Lower leg skin (tissue), 4 donors: Measurements from ENCODE around the gene RNF151. TPM values are rescaled to one million over a fixed set of nuclear protein-coding genes. Genes with fewer than 3 reads are reported as not detected.
A peak's percentile ranks its signal among the peaks of the same experiment; 100 is the strongest.
"Not testable (repeated sequence)": the region's sequence is repeated elsewhere in the genome, so short reads cannot be mapped to it uniquely, and the experiment has no call there.

Experiments used
- DNase-seq, 2 donors: peaks; one replicate each; pipeline ENCODE4 v3.0.0-alpha.2; 2019; ENCODE audit warnings: low spot score in 2 of 2
- H3K4me3 ChIP-seq: fragments of 200-600 bp; sonication (generic); 2 replicates; pipeline ENCODE4 v1.5.1; 2017; ENCODE audit warnings: mild to moderate bottlenecking, low read depth; ENCODE audit not compliant: poor library complexity, severe bottlenecking
- CTCF ChIP-seq, 3 donors: fragments of 450-650 bp; IDR thresholded peaks; one replicate each; pipeline ENCODE4 v1.5.1; 2016; ENCODE audit warnings: antibody characterized with exemption in 3 of 3, mild to moderate bottlenecking in 3 of 3, moderate library complexity in 2 of 3
- POLR2A ChIP-seq, 2 donors: fragments of 450-650 bp; IDR thresholded peaks; one replicate each; pipeline ENCODE4 v1.6.1; 2016 to 2017; ENCODE audit warnings: antibody characterized with exemption in 2 of 2, mild to moderate bottlenecking in 1 of 2, moderate library complexity in 1 of 2
- WGBS, 2 donors: methylation state at CpG; one replicate each; pipeline ENCODE4 v1.1.5; 2018; 5-methylcytosine and 5-hydroxymethylcytosine counted together
- intact Hi-C: fragments of 100-400 bp; cut with DNase I; formaldehyde crosslinking; loops from one replicate; pipeline ENCODE4 v1.15.0; 2023; ENCODE audit warnings: low total_unique reads
- total RNA-seq, 4 donors: library from RNA; depleted of rRNA; stranded (reverse); fragments of >200 nt; gene quantifications; one replicate each; pipeline ENCODE4 v1.1.0, GENCODE V29; 2016

The RNF151 gene
- total RNA-seq, 4 donors from 2014 or later: not detected

- no peak for DNase-seq
- TF ChIP-seq POLR2A (IDR thresholded peaks at IDR 0.05) (no peak), CTCF (IDR thresholded peaks at IDR 0.05) (no peak)
- intact Hi-C loops: no loop called here
- H3K4me3 ChIP-seq: no peak overlapping the region
- WGBS, 2 donors: 60 to 65% methylated on average over 10 to 15 of the region's 16 CpGs
Observed at GRCh38 chr16:2007081-2007836, 40.6 kb downstream of the RNF151 start.

GRCh38 chr16:2008009-2008526 lies 41.4 kb downstream of the RNF151 start:
- WGBS, 2 donors: 10 to 27% methylated on average over 15 of the region's 15 CpGs
- no peak overlapping the region for H3K4me3 ChIP-seq
- no peak for TF ChIP-seq CTCF (IDR thresholded peaks at IDR 0.05)
- TF ChIP-seq POLR2A (IDR thresholded peaks at IDR 0.05): no peak
- intact Hi-C loops: no loop called here
- peak; percentile 69 to 95 for DNase-seq

GRCh38 chr16:2008631-2009163 lies 42.0 kb downstream of the RNF151 start:
- 1 to 2% methylated on average over 20 to 23 of the region's 23 CpGs for WGBS, 2 donors
- TF ChIP-seq POLR2A (IDR thresholded peaks at IDR 0.05): no peak
- TF ChIP-seq CTCF (IDR thresholded peaks at IDR 0.05): no peak
- peak overlapping the region; percentile 87 for H3K4me3 ChIP-seq
- intact Hi-C loops: no loop called here
- DNase-seq: no peak

- TF ChIP-seq CTCF (IDR thresholded peaks at IDR 0.05): no peak
- TF ChIP-seq POLR2A (IDR thresholded peaks at IDR 0.05): no peak
- intact Hi-C loops: no loop called here
- no peak for DNase-seq
- peak overlapping the region; percentile 87 for H3K4me3 ChIP-seq
- 0% methylated on average over 12 to 37 of the region's 55 CpGs for WGBS, 2 donors
Observed at GRCh38 chr16:2009164-2009711, 42.6 kb downstream of the RNF151 start.

- H3K4me3 ChIP-seq: peak within 1 kb of the TSS; percentile 87
- intact Hi-C loops: no loop called here
- 1 to 2% methylated on average over 27 to 43 of the region's 52 CpGs for WGBS, 2 donors
- DNase-seq: peak; percentile 31 to 94
- TF ChIP-seq POLR2A (IDR thresholded peaks at IDR 0.05): peak in 1 of 2 donors; percentile 60
- no peak for TF ChIP-seq CTCF (IDR thresholded peaks at IDR 0.05)
Observed at GRCh38 chr16:2009791-2010510, 43.3 kb downstream of the RNF151 start, which contains the start of gene ZNF598. ZNF598 (minus strand) TSS chr16:2009821.

GRCh38 chr16:2011726-2012125 lies 45.1 kb downstream of the RNF151 start:
- 80 to 84% methylated on average over 9 of the region's 9 CpGs for WGBS, 2 donors
- DNase-seq, intact Hi-C loops, H3K4me3 ChIP-seq: not testable (repeated sequence)
